Motor neuron (in vitro differentiated cells): ENCODE data around the gene AP3B2. TPM values are rescaled to one million over a fixed set of nuclear protein-coding genes. Genes with fewer than 3 reads are reported as not detected.

Source experiments
- total RNA-seq, 8 experiments: library from RNA; unstranded; fragments of 300-600 nt; gene quantifications; 2 replicates each; pipeline versions ENCODE4 v1.2.3 to v1.2.4, GENCODE V29; 2022

The AP3B2 gene
- total RNA-seq, 8 experiments from 2014 or later = 1.2 to 41.8 (median 22.1) TPM

Other genes starting within 250 kb of the AP3B2 start
- gene RPS17, start 169.4 kb downstream of the AP3B2 start, total RNA-seq = 1,000 to 10,000 TPM; 3,134 to 7,614 (median 5,651) TPM
- gene CPEB1, start 62.5 kb downstream of the AP3B2 start, total RNA-seq = 10 to 100 TPM in 3 of 8 experiments, 1 to 10 TPM in 4, under 1 TPM in 1; 0.70 to 16.4 (median 7.3) TPM
- under 1 TPM; 0.21 to 0.70 (median 0.44) TPM for gene FSD2, start 96.2 kb upstream of the AP3B2 start, total RNA-seq
- 1 to 10 TPM; 2.2 to 6.6 (median 4.6) TPM for gene WHAMM, start 99.8 kb upstream of the AP3B2 start, total RNA-seq
- 10 to 100 TPM in 6 of 8 experiments, 1 to 10 TPM in 2; 5.7 to 34.3 (median 17.1) TPM for gene HOMER2, start 242.8 kb upstream of the AP3B2 start, total RNA-seq